NB4 (cell line): ENCODE results near the gene GMPR.
A peak's percentile ranks its signal among the peaks of the same experiment; 100 is the strongest.

Experiments used
- DNase-seq: peaks from one replicate; pipeline ENCODE4 v3.0.0; 2010; ENCODE audit warnings: low read depth
- H3K4me3 ChIP-seq: one replicate; pipeline ENCODE4 v1.5.1; 2011; ENCODE audit warnings: mild to moderate bottlenecking, low read depth, low read length, moderate library complexity
- MYC ChIP-seq: IDR thresholded peaks from 2 replicates; pipeline ENCODE4 v1.6.1; 2011; ENCODE audit warnings: low read depth, low read length
- POLR2A ChIP-seq: IDR thresholded peaks from 2 replicates; pipeline ENCODE4 v1.6.1; 2011; ENCODE audit warnings: mild to moderate bottlenecking; ENCODE audit not compliant: insufficient read length; ENCODE audit errors: extremely low read depth
- TF ChIP-seq, protein P1 (sequence below): IDR thresholded peaks from 2 replicates; pipeline ENCODE4 v1.6.1; 2011; ENCODE audit warnings: low read depth, low read length
- TF ChIP-seq, protein P2 (sequence below): IDR thresholded peaks from one replicate; pipeline ENCODE4 v1.5.1; 2012; ENCODE audit warnings: low read depth, low read length

Gene GMPR

DNA sequence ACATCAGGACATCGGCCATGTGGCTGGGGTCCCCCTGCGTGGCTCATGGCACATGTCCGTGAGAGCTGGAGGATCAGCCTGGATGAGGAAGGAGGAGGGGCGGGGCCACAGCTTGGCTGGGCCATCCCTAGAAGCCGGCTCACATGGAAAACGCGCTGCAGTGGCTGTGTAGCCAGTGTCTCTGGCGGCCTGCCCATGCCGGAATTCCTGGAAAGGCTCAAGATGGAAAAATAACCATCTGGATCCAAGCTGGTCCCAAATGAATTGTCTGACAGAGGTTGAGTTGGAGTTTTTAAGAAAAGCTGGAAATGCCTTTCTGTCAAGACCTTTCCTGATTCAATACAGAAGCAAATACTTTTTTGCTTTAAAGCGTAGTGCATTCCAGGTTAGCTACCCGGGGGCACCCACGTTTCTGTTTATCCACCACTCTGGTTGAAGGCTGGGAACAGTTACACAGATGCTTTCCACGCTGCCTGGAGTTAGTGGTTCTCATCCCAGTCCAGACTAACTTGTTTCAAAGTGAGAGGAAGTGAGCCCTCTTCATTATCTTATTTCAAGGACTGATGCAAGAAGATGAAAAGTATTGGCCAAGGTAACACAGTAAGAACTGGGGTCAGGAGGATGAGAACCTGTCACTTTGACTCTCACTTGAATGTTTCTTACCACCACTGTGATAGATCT lies 99.0 kb downstream of the GMPR start:
- TF ChIP-seq, protein P1, sequence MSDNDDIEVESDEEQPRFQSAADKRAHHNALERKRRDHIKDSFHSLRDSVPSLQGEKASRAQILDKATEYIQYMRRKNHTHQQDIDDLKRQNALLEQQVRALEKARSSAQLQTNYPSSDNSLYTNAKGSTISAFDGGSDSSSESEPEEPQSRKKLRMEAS: no peak
- TF ChIP-seq POLR2A (no peak), MYC (no peak)
- TF ChIP-seq, protein P2, sequence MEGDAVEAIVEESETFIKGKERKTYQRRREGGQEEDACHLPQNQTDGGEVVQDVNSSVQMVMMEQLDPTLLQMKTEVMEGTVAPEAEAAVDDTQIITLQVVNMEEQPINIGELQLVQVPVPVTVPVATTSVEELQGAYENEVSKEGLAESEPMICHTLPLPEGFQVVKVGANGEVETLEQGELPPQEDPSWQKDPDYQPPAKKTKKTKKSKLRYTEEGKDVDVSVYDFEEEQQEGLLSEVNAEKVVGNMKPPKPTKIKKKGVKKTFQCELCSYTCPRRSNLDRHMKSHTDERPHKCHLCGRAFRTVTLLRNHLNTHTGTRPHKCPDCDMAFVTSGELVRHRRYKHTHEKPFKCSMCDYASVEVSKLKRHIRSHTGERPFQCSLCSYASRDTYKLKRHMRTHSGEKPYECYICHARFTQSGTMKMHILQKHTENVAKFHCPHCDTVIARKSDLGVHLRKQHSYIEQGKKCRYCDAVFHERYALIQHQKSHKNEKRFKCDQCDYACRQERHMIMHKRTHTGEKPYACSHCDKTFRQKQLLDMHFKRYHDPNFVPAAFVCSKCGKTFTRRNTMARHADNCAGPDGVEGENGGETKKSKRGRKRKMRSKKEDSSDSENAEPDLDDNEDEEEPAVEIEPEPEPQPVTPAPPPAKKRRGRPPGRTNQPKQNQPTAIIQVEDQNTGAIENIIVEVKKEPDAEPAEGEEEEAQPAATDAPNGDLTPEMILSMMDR: no peak
- no peak overlapping the region for H3K4me3 ChIP-seq
- no peak for DNase-seq

DNA sequence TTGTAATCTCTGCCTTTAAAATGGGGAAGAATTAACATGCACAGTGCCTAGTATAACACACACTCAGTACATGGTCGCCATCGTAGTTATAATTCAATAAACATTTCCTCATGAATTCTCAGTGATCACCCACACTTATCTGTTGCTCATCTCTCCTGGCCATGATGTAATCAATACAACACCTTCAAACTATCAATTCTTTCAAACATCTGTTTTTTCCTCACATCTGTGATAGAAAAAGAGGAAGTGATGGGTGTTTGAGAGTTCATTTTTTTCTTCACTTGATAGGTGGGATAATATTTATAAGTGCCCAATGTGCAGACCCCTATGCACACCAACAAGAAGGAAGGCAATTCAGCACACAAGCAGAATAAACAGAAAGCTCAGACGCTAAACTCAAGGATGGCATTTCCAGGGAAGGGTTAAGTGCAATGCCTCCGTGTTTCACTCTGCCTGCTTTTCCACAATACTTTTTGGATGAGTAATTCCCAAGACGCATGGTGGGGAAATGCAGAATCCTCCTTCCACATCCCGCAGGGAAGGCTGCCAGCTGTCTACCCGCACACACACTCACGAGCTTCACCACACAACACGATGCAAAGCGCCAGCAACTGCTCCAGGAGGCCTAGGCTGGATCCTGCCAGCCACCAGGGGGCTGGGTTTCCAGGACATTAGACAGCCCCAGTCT lies 100.3 kb downstream of the GMPR start:
- TF ChIP-seq, protein P2: peak; percentile 26
- no peak for TF ChIP-seq POLR2A
- TF ChIP-seq, protein P1: no peak
- no peak for TF ChIP-seq MYC
- DNase-seq: no peak
- no peak overlapping the region for H3K4me3 ChIP-seq

- TF ChIP-seq MYC: no peak
- no peak for TF ChIP-seq POLR2A
- TF ChIP-seq, protein P1: no peak
- TF ChIP-seq, protein P2: no peak
- no peak overlapping the region for H3K4me3 ChIP-seq
- DNase-seq: no peak
Observed at GRCh38 chr6:16339265-16339587, 100.8 kb downstream of the GMPR start.

GRCh38 chr6:16343593-16343992 lies 105.2 kb downstream of the GMPR start:
- H3K4me3 ChIP-seq: no peak overlapping the region
- TF ChIP-seq POLR2A (no peak), MYC (no peak)
- TF ChIP-seq, protein P2: no peak
- TF ChIP-seq, protein P1: no peak
- no peak for DNase-seq

DNA sequence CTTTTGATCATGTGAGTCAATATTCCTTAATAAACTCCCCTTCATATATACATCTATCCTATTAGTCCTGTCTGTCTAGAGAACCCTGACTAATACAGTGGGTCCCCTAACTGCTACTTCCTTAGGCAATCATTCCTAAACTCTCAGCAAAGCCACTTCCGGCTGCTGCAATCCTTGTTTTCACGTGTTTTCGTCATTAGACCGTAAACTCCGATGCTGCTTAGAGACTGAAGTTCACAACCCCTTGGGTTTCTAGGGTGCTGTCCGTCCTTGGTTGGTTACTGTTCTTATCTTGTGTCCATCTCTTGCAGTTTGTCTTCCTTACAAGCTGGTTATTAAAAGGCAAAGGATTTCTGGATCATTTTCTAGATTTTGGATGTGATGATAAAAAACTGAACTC lies 106.4 kb downstream of the GMPR start:
- H3K4me3 ChIP-seq: no peak overlapping the region
- peak; percentile 48 for DNase-seq
- TF ChIP-seq, protein P1: no peak
- TF ChIP-seq, protein P2: no peak
- TF ChIP-seq MYC (no peak), POLR2A (no peak)
